NCI-H2227 (cell line): ENCODE data around the gene NPHP4.

ENCODE experiments used
- DNase-seq: peaks from one replicate; lab custom pipeline; 2025; ENCODE audit not compliant: unreplicated experiment; lab: John Stamatoyannopoulos, UW

The NPHP4 gene

GRCh38 chr1:5951846-5952410 is 40.3 kb downstream of the NPHP4 start:
- no peak for DNase-seq

- no peak for DNase-seq
Observed at GRCh38 chr1:5950994-5951785, 41.0 kb downstream of the NPHP4 start.

GRCh38 chr1:5950201-5950895 is 41.9 kb downstream of the NPHP4 start:
- DNase-seq, result no peak

GRCh38 chr1:5949761-5950100 is 42.5 kb downstream of the NPHP4 start:
- DNase-seq, result no peak

GRCh38 chr1:5949085-5949760 is 43.0 kb downstream of the NPHP4 start:
- no peak for DNase-seq

GRCh38 chr1:5948681-5949005 is 43.6 kb downstream of the NPHP4 start:
- no peak for DNase-seq

- no peak for DNase-seq
Observed at GRCh38 chr1:5947978-5948680, 44.1 kb downstream of the NPHP4 start.

GRCh38 chr1:5947071-5947821 is 45.0 kb downstream of the NPHP4 start:
- DNase-seq, result no peak

- no peak for DNase-seq
Observed at GRCh38 chr1:5945445-5945844, 46.8 kb downstream of the NPHP4 start.

- DNase-seq, result no peak
Observed at GRCh38 chr1:5944843-5945167, 47.4 kb downstream of the NPHP4 start.

GRCh38 chr1:5944154-5944842 is 47.9 kb downstream of the NPHP4 start:
- DNase-seq, result no peak

- no peak for DNase-seq
Observed at GRCh38 chr1:5943343-5944124, 48.7 kb downstream of the NPHP4 start.

- DNase-seq, result no peak
Observed at GRCh38 chr1:5941671-5942070, 50.6 kb downstream of the NPHP4 start.

GRCh38 chr1:5940723-5941407 is 51.4 kb downstream of the NPHP4 start:
- DNase-seq, result no peak

GRCh38 chr1:5939271-5940170 is 52.7 kb downstream of the NPHP4 start:
- DNase-seq, result no peak

- DNase-seq, result no peak
Observed at GRCh38 chr1:5938101-5938646, 54.1 kb downstream of the NPHP4 start.

- no peak for DNase-seq
Observed at GRCh38 chr1:5937373-5937857, 54.8 kb downstream of the NPHP4 start.
